Psoas muscle (tissue), 8 donors: ENCODE measurements around the gene XPO1. TPM values are rescaled to one million over a fixed set of nuclear protein-coding genes. Genes with fewer than 3 reads are reported as not detected.

Experiments
- ATAC-seq, 4 donors: fragments of 200-7000 bp; cut with Tn5 transposase; one replicate each; pipeline ENCODE4 v1.9.1; 2020; ENCODE audit warnings: moderate library complexity in 3 of 4, mild to moderate bottlenecking in 2 of 4
- DNase-seq, 2 donors: peaks; one replicate each; pipeline ENCODE4 v3.0.0-alpha.2; 2020
- H3K27ac ChIP-seq: fragments of 200-600 bp; one replicate; pipeline ENCODE4 v1.8.0; 2022
- H3K27me3 ChIP-seq, 3 donors: fragments of 200-600 bp in 1 of 3; one replicate each; pipeline versions ENCODE4 v1.6.1 to v1.8.0; 2013 to 2022; ENCODE audit warnings: low read length in 2 of 3, mild to moderate bottlenecking in 2 of 3, moderate library complexity in 1 of 3; ENCODE audit not compliant: insufficient read depth in 3 of 3
- H3K36me3 ChIP-seq, 2 donors: fragments of 200-600 bp in 1 of 2; one replicate each; pipeline versions ENCODE4 v1.6.1 to v1.8.0; 2013 to 2022; ENCODE audit warnings: low read depth in 1 of 2, mild to moderate bottlenecking in 1 of 2, moderate library complexity in 1 of 2; ENCODE audit not compliant: insufficient read depth in 1 of 2
- H3K4me1 ChIP-seq: fragments of 200-600 bp; one replicate; pipeline ENCODE4 v1.8.0; 2022
- H3K4me3 ChIP-seq: fragments of 200-600 bp; one replicate; pipeline ENCODE4 v1.8.0; 2022; ENCODE audit warnings: mild to moderate bottlenecking
- H3K9me3 ChIP-seq: fragments of 200-600 bp; one replicate; pipeline ENCODE4 v1.8.0; 2022
- CTCF ChIP-seq: fragments of 200-600 bp; IDR thresholded peaks from one replicate; pipeline ENCODE4 v1.8.0; 2022; ENCODE audit warnings: antibody characterized with exemption
- WGBS, 3 donors: extraction: QIAGEN DNeasy Blood & Tissue Kit; methylation state at CpG; one replicate each; pipeline versions ENCODE4 v1.1.6 to v1.1.7; 2013; 5-methylcytosine and 5-hydroxymethylcytosine counted together
- intact Hi-C, 2 donors: fragments of 100-400 bp; cut with DNase I; formaldehyde crosslinking; loops; one replicate each; pipeline versions ENCODE4 v1.11.0 to v1.14.2; 2022
- polyA plus RNA-seq, 3 donors: library from polyadenylated mRNA; stranded (reverse); fragments of 200-250 nt; gene quantifications; one replicate each; pipeline ENCODE4 v1.2.3, GENCODE V29; 2013
- total RNA-seq, 4 donors: library from RNA; stranded (reverse); fragmentation: NEBNext Ultra II Directional in 2 of 4; extraction: Animal tissue kit (Norgen Biotek cat#: 25700) in 2 of 4; gene quantifications; one replicate each; pipeline versions ENCODE4 v1.2.1 to v1.2.4, GENCODE V29; 2021 to 2023
- donor health status: healthy with polysubstance abuse.
- donor health status: DM: no; HTN: no; CAD: no; lungs with moderate emphysema.
- donor health status: Bipolar disorder and iron deficiency.
- donor health status: healthy.
- donor health status: DM: yes; HTN: yes; CAD: no.
- donor health status: DM: no; HTN: no; CAD: no.
- donor health status: DM: no; HTN: no; CAD: no.
- donor health status: DM: yes; HTN: yes; CAD: no.

Gene XPO1
- total and polyA plus RNA-seq, 7 donors = 33.5 to 108 (median 58.1) TPM

- H3K4me3 ChIP-seq = peak overlapping the region; percentile 0
- no peaks in the 10 kb centered on the region for H3K27me3 ChIP-seq
- no peaks in the 10 kb centered on the region for H3K9me3 ChIP-seq
- peak overlapping the region; percentile 54 for H3K27ac ChIP-seq
- intact Hi-C loops = no loop called here
- peaks cover 60% of the 10 kb centered on the region for H3K4me1 ChIP-seq
- no peaks in the 10 kb centered on the region for H3K36me3 ChIP-seq
- 16 to 35% (median 17%) methylated on average over 2 of the region's 2 CpGs for WGBS, 3 donors
- TF ChIP-seq CTCF = no peak
- no peak for DNase-seq
- ATAC-seq = peak; percentile 22 to 73 (median 50)
These were observed 102.1 kb downstream of the XPO1 start for GRCh38 chr2:61436092-61436491.

GRCh38 chr2:61435291-61435690 is 102.9 kb downstream of the XPO1 start:
- no peak for TF ChIP-seq CTCF
- Histone ChIP-seq H3K36me3 (no peaks in the 10 kb centered on the region), H3K9me3 (no peaks in the 10 kb centered on the region), H3K27me3 (no peaks in the 10 kb centered on the region), H3K27ac (peak overlapping the region; percentile 54), H3K4me3 (no peak overlapping the region), H3K4me1 (peaks cover 57% of the 10 kb centered on the region)
- WGBS, 3 donors = 97 to 100% (median 100%) methylated on average over 1 of the region's 1 CpG
- DNase-seq (no peak), ATAC-seq (no peak)
- intact Hi-C loops = no loop called here

GRCh38 chr2:61434314-61434713 is 103.8 kb downstream of the XPO1 start:
- ATAC-seq = peak; percentile 70 to 85 (median 80)
- Histone ChIP-seq H3K4me3 (no peak overlapping the region), H3K9me3 (no peaks in the 10 kb centered on the region), H3K4me1 (peaks cover 47% of the 10 kb centered on the region), H3K27ac (peak overlapping the region; percentile 54), H3K27me3 (no peaks in the 10 kb centered on the region), H3K36me3 (no peaks in the 10 kb centered on the region)
- DNase-seq = peak; percentile 70 to 80
- TF ChIP-seq CTCF = no peak
- intact Hi-C loops = no loop called here

- no peak for TF ChIP-seq CTCF
- ATAC-seq (peak; percentile 14 to 26 (median 18)), DNase-seq (no peak)
- H3K4me3 ChIP-seq = no peak overlapping the region
- peaks cover 42% of the 10 kb centered on the region for H3K4me1 ChIP-seq
- no peaks in the 10 kb centered on the region for H3K9me3 ChIP-seq
- H3K36me3 ChIP-seq = no peaks in the 10 kb centered on the region
- H3K27me3 ChIP-seq = no peaks in the 10 kb centered on the region
- H3K27ac ChIP-seq = peak overlapping the region; percentile 54
- intact Hi-C loops = no loop called here
- 70 to 100% (median 80%) methylated on average over 1 of the region's 1 CpG for WGBS, 3 donors
These were observed 104.5 kb downstream of the XPO1 start for GRCh38 chr2:61433606-61434005.

- H3K27me3 ChIP-seq = no peaks in the 10 kb centered on the region
- no peaks in the 10 kb centered on the region for H3K36me3 ChIP-seq
- intact Hi-C loops = no loop called here
- no peak for TF ChIP-seq CTCF
- no peaks in the 10 kb centered on the region for H3K9me3 ChIP-seq
- no peak overlapping the region for H3K4me3 ChIP-seq
- no peak for DNase-seq
- no peak for ATAC-seq
- 93 to 94% (median 93%) methylated on average over 3 of the region's 3 CpGs for WGBS, 3 donors
- peaks cover 36% of the 10 kb centered on the region for H3K4me1 ChIP-seq
- H3K27ac ChIP-seq = peak overlapping the region; percentile 5
These were observed 105.2 kb downstream of the XPO1 start for GRCh38 chr2:61432990-61433389.
